ENCODE measurements around the gene UBA3. TPM values are rescaled to one million over a fixed set of nuclear protein-coding genes. Genes with fewer than 3 reads are reported as not detected.

Gene UBA3
- total and polyA plus RNA-seq, 2 donors (not counting 3 experiments of a cell fraction or from before 2014, with no cell fraction given) = 39.4 to 84.6 TPM

DNA sequence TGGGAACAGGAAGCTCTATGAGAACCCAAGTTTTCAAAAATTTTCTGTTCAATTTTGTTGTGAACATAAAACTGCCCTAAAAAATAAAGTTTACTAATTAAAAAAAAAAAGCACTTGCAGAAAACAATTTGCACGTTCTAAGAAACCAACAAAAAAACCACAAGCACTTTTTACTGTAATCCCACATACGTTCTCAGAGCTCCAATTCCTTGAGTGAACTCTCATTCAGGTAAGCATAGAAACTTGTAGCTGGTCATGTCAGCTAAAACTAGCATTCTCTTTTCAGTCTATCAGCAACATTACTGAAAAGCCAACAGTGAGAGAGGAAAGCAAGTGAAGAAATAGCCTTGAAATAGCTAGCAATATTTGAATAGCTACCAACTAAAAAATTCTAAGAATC lies 16.5 kb downstream of the UBA3 start:
- Histone ChIP-seq H3K27ac (ENCODE audit: insufficient read depth, low read depth, low read length) (no peak overlapping the region), H3K9ac (replicated peaks; ENCODE audit: extremely low read depth, insufficient read depth, low read length) (no peak overlapping the region), H3K36me3 (ENCODE audit: control insufficient read depth in 2 of 2, extremely low read depth in 1 of 2, insufficient read depth in 2 of 2, low read length in 2 of 2) (peaks cover 11 to 14% of the 10 kb centered on the region in 2 experiments), H3K79me2 (ENCODE audit: control insufficient read depth, insufficient read depth, low read length) (no peaks in the 10 kb centered on the region), H3K4me2 (ENCODE audit: insufficient read depth, low read length) (no peak overlapping the region), H3K4me3 (replicated peaks in 1 of 3; ENCODE audit: insufficient read depth in 1 of 3, low read depth in 1 of 3, low read length in 3 of 3) (no peak overlapping the region), H3K4me1 (ENCODE audit: control insufficient read depth, extremely low read depth, insufficient read depth, low read length) (no peaks in the 10 kb centered on the region), H3K27me3 (ENCODE audit: control insufficient read depth in 2 of 2, insufficient read depth in 2 of 2, low read length in 2 of 2) (no peaks in the 10 kb centered on the region), H3K9me3 (replicated peaks; ENCODE audit: control insufficient read depth, insufficient read depth, low read length) (no peaks in the 10 kb centered on the region), H4K20me1 (replicated peaks; ENCODE audit: control insufficient read depth, extremely low read depth, insufficient read depth, low read length) (no peaks in the 10 kb centered on the region), H3K9me1 (replicated peaks; ENCODE audit: control insufficient read depth, extremely low read depth, insufficient read depth, low read length) (no peaks in the 10 kb centered on the region), H2AFZ (ENCODE audit: low read depth, low read length) (no peak overlapping the region)
- TF ChIP-seq POLR2A (IDR thresholded peaks at IDR 0.05; ENCODE audit: low read depth, low read length) (no peak), POLR2AphosphoS5 (IDR thresholded peaks at IDR 0.05; ENCODE audit: insufficient read depth, low read depth, low read length) (no peak), GATA2 (IDR thresholded peaks at IDR 0.05; ENCODE audit: insufficient read depth, insufficient read length, low read depth, low read length) (no peak), EZH2 (IDR thresholded peaks at IDR 0.05; ENCODE audit: borderline replicate concordance, low read depth, low read length, severe bottlenecking) (no peak), JUN (IDR thresholded peaks at IDR 0.05; ENCODE audit: borderline replicate concordance, insufficient read depth, insufficient read length, low read depth) (no peak), MYC (IDR thresholded peaks at IDR 0.05; ENCODE audit: low read depth, low read length) (no peak), FOS (IDR thresholded peaks at IDR 0.05; ENCODE audit: borderline replicate concordance, insufficient read depth, low read length) (no peak)
- TF ChIP-seq, protein P1, sequence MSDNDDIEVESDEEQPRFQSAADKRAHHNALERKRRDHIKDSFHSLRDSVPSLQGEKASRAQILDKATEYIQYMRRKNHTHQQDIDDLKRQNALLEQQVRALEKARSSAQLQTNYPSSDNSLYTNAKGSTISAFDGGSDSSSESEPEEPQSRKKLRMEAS (IDR thresholded peaks at IDR 0.05; ENCODE audit: insufficient read depth, insufficient read length) = no peak
- TF ChIP-seq, protein P2, sequence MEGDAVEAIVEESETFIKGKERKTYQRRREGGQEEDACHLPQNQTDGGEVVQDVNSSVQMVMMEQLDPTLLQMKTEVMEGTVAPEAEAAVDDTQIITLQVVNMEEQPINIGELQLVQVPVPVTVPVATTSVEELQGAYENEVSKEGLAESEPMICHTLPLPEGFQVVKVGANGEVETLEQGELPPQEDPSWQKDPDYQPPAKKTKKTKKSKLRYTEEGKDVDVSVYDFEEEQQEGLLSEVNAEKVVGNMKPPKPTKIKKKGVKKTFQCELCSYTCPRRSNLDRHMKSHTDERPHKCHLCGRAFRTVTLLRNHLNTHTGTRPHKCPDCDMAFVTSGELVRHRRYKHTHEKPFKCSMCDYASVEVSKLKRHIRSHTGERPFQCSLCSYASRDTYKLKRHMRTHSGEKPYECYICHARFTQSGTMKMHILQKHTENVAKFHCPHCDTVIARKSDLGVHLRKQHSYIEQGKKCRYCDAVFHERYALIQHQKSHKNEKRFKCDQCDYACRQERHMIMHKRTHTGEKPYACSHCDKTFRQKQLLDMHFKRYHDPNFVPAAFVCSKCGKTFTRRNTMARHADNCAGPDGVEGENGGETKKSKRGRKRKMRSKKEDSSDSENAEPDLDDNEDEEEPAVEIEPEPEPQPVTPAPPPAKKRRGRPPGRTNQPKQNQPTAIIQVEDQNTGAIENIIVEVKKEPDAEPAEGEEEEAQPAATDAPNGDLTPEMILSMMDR (IDR thresholded peaks at IDR 0.05; ENCODE audit: extremely low read depth in 1 of 2, insufficient read depth in 1 of 2, low read depth in 1 of 2, low read length in 2 of 2) = no peak
- no TSS peak for BruUV-seq (replicated peaks)
- FAIRE-seq = no peak
- intact Hi-C loops (cut with micrococcal nuclease) = no loop called here
- POLR2A ChIA-PET = interaction anchor here (1.3 kb wide), 1 partner anchor 11 kb away, joined by 3 read pairs; the partner anchor contains the start of gene TMF1
- no peak for DNase-seq (ENCODE audit: low read depth, low spot score)
- dilution Hi-C loops (cut with MboI; ENCODE audit: extremely low pct_ligation_motif_present, low sequenced_read_pairs) = no loop called here
- CTCF ChIA-PET = interaction anchor here (0.8 to 2.3 kb wide), 3 partner anchors 11 to 13 kb away, joined by 3 to 9 read pairs (median 4); partner anchors contain the start of gene TMF1

Measured in endothelial cell of umbilical vein (primary cell).